ENCODE measurements around the gene MOB2.

MOB2 gene

GRCh38 chr11:1455763-1456060 is 30.9 kb downstream of the MOB2 start:
- DNase-seq = no peak

GRCh38 chr11:1455032-1455762 is 31.4 kb downstream of the MOB2 start:
- no peak for DNase-seq

- DNase-seq = no peak
Observed at GRCh38 chr11:1454576-1454975, 32.0 kb downstream of the MOB2 start.

- DNase-seq = no peak
Observed at GRCh38 chr11:1453611-1454034, 33.0 kb downstream of the MOB2 start.

GRCh38 chr11:1452744-1453143 is 33.8 kb downstream of the MOB2 start:
- DNase-seq = no peak

- no peak for DNase-seq
Observed at GRCh38 chr11:1451781-1452470, 34.7 kb downstream of the MOB2 start.

GRCh38 chr11:1450949-1451710 is 35.4 kb downstream of the MOB2 start:
- no peak for DNase-seq

GRCh38 chr11:1450344-1450875 is 36.2 kb downstream of the MOB2 start:
- DNase-seq = no peak

- DNase-seq = no peak
Observed at GRCh38 chr11:1449490-1450243, 36.9 kb downstream of the MOB2 start.

GRCh38 chr11:1448882-1449281 is 37.7 kb downstream of the MOB2 start:
- no peak for DNase-seq

- no peak for DNase-seq
Observed at GRCh38 chr11:1447845-1448825, 38.4 kb downstream of the MOB2 start.

GRCh38 chr11:1446623-1447022 is 40.0 kb downstream of the MOB2 start:
- no peak for DNase-seq

GRCh38 chr11:1445741-1446445 is 40.7 kb downstream of the MOB2 start:
- DNase-seq = no peak

GRCh38 chr11:1444823-1445422 is 41.7 kb downstream of the MOB2 start:
- DNase-seq = no peak

- DNase-seq = no peak
Observed at GRCh38 chr11:1444321-1444720, 42.3 kb downstream of the MOB2 start.

- DNase-seq = no peak
Observed at GRCh38 chr11:1443737-1444136, 42.8 kb downstream of the MOB2 start.

- no peak for DNase-seq
Observed at GRCh38 chr11:1442807-1443366, 43.7 kb downstream of the MOB2 start.

- no peak for DNase-seq
Observed at GRCh38 chr11:1442163-1442562, 44.4 kb downstream of the MOB2 start.

- DNase-seq = no peak
Observed at GRCh38 chr11:1440496-1440895, 46.1 kb downstream of the MOB2 start.

- no peak for DNase-seq
Observed at GRCh38 chr11:1440066-1440465, 46.5 kb downstream of the MOB2 start.

Data from activated CD8-positive, alpha-beta memory T cell treated with anti-CD3 and anti-CD28 coated beads, Interleukin-2, amount 50 U/mL, for 4 hours (primary cell).